SU-DHL-6 (cell line): ENCODE results near the gene LSR.

ENCODE experiments used
- H2AFZ ChIP-seq: fragments of 200-600 bp; sonication (generic); 2 replicates; pipeline ENCODE4 v1.6.1; 2014; ENCODE audit warnings: low read depth, mild to moderate bottlenecking, moderate library complexity, mixed read lengths, antibody characterized with exemption, low read length; ENCODE audit not compliant: severe bottlenecking
- H3F3A ChIP-seq: fragments of 200-600 bp; shearing (Covaris generic); 2 replicates; pipeline ENCODE4 v1.6.0; 2016; ENCODE audit warnings: antibody characterized with exemption, mild to moderate bottlenecking; ENCODE audit not compliant: insufficient read depth
- H3K27ac ChIP-seq: fragments of 200-600 bp; sonication (generic); 2 replicates; pipeline ENCODE4 v1.5.1; 2016; ENCODE audit warnings: low read depth, mild to moderate bottlenecking, low read length, moderate library complexity, mixed read lengths
- H3K27me3 ChIP-seq: fragments of 200-600 bp; sonication (generic), shearing (Covaris generic); 2 replicates; pipeline ENCODE4 v1.6.0; 2014; ENCODE audit warnings: mild to moderate bottlenecking, low read length
- H3K36me3 ChIP-seq: fragments of 200-600 bp; sonication (generic); 2 replicates; pipeline ENCODE4 v1.6.1; 2014; ENCODE audit warnings: mild to moderate bottlenecking, low read length, mixed read lengths
- H3K4me2 ChIP-seq: fragments of 300-600, 200-600 bp; shearing (Covaris generic), sonication (generic); 2 replicates; pipeline ENCODE4 v1.6.0; 2014; ENCODE audit warnings: low read length, low read depth, mild to moderate bottlenecking; ENCODE audit not compliant: poor library complexity, severe bottlenecking
- H3K4me3 ChIP-seq: fragments of 200-600 bp; sonication (generic); 2 replicates; pipeline ENCODE4 v1.5.1; 2014; ENCODE audit warnings: antibody characterized with exemption, low read length, mild to moderate bottlenecking, mixed read lengths; ENCODE audit not compliant: insufficient read depth, poor library complexity, severe bottlenecking
- H3K79me2 ChIP-seq: fragments of 200-600 bp; sonication (generic); 2 replicates; pipeline ENCODE4 v1.6.1; 2014; ENCODE audit warnings: mild to moderate bottlenecking, low read length, moderate library complexity; ENCODE audit not compliant: insufficient read depth
- H3K9ac ChIP-seq: fragments of 200-600 bp; sonication (generic); 2 replicates; pipeline ENCODE4 v1.7.0; 2014; ENCODE audit warnings: mild to moderate bottlenecking, low read length
- H3K9me2 ChIP-seq: fragments of 200-600 bp; sonication (generic); replicated peaks from 2 replicates; pipeline ENCODE4 v1.6.1; 2014; ENCODE audit warnings: low read length; ENCODE audit not compliant: insufficient read depth
- H3K9me3 ChIP-seq: fragments of 200-600 bp; sonication (generic); 2 replicates; pipeline ENCODE4 v1.6.1; 2014; ENCODE audit warnings: low read length, mixed read lengths; ENCODE audit not compliant: insufficient read depth
- H4K20me1 ChIP-seq: fragments of 200-600 bp; sonication (generic); 2 replicates; pipeline ENCODE4 v1.6.1; 2014; ENCODE audit warnings: low read depth, mild to moderate bottlenecking, antibody characterized with exemption, low read length, moderate library complexity, mixed read lengths
- EZH2phosphoT487 ChIP-seq: fragments of 200-600 bp; sonication (generic), shearing (Covaris generic); conservative IDR thresholded peaks from 2 replicates; pipeline ENCODE4 v1.6.1; 2018; ENCODE audit warnings: mild to moderate bottlenecking, antibody characterized with exemption, low read length, moderate library complexity, mixed read lengths
- TF ChIP-seq, protein P1 (sequence below): fragments of 200-600 bp; sonication (generic); IDR thresholded peaks from one replicate; pipeline ENCODE4 v1.5.1; 2017; ENCODE audit warnings: antibody characterized with exemption, mild to moderate bottlenecking, low read length, moderate library complexity; ENCODE audit not compliant: insufficient read depth, poor library complexity, severe bottlenecking

Gene LSR

DNA sequence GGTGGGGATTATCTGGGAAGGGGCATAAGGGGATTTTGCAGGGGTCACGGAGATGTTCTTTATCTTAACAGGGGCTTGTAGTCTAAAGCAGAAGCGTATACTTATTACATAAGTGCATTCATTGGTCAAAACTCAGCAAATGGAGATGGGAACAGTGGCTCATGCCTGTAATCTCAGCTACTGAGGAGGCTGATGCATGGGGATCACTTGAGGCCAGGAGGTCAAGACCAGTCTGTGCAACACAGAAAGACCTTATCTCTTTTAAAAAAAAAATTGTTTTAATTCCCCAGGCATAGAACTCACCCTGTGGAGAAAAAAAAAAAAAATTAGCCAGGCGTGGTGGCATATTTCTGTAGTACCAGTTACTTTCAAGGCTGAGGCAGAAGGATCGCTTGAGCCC, 39.2 kb upstream of the LSR start:
- no peak overlapping the region for H3K4me3 ChIP-seq

DNA sequence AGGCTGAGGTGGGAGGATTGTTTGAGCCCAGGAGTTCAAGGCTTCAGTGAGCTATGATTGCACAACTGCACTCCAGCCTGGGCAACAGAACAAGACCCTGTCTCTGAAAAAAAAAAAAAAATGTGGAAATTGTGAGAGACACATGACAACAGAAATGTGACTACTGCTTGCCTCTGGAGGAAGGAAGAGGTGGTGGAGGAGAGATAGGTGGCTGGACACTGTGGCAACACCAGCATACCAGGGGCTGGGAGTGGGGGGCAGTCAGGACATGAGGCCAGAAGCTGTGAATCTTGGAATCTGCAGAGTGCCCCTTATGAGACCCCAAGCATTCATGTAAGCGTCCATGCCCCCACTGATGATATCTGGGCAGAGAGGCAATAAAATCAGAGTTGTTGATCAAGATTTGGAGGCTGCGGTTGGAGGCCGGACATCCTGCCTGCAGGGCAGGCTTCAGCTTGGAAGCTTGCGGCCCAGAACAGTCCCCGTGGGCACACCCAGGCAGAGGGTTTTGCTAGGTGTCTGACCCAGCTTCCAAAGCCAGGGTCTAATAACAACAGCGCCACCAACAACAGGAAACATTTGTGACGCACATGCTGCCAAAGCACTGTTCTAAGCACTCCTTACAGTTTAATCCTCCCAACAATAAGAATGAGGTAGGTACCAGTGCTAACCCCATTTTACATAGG, 37.1 kb upstream of the LSR start:
- Histone ChIP-seq H4K20me1 (no peaks in the 10 kb centered on the region), H3K9me3 (no peaks in the 10 kb centered on the region), H2AFZ (peak overlapping the region; percentile 65), H3F3A (peaks cover 73% of the 10 kb centered on the region), H3K27ac (peak overlapping the region; percentile 95), H3K4me3 (no peak overlapping the region), H3K9ac (peak overlapping the region; percentile 39), H3K79me2 (no peaks in the 10 kb centered on the region), H3K4me2 (peak overlapping the region; percentile 68), H3K27me3 (no peaks in the 10 kb centered on the region), H3K36me3 (no peaks in the 10 kb centered on the region), H3K9me2 (no peaks in the 10 kb centered on the region)
- TF ChIP-seq EZH2phosphoT487, result no peak
- TF ChIP-seq, protein P1, sequence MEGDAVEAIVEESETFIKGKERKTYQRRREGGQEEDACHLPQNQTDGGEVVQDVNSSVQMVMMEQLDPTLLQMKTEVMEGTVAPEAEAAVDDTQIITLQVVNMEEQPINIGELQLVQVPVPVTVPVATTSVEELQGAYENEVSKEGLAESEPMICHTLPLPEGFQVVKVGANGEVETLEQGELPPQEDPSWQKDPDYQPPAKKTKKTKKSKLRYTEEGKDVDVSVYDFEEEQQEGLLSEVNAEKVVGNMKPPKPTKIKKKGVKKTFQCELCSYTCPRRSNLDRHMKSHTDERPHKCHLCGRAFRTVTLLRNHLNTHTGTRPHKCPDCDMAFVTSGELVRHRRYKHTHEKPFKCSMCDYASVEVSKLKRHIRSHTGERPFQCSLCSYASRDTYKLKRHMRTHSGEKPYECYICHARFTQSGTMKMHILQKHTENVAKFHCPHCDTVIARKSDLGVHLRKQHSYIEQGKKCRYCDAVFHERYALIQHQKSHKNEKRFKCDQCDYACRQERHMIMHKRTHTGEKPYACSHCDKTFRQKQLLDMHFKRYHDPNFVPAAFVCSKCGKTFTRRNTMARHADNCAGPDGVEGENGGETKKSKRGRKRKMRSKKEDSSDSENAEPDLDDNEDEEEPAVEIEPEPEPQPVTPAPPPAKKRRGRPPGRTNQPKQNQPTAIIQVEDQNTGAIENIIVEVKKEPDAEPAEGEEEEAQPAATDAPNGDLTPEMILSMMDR, result peak; percentile 19

More for the DNA sequence above, 39.2 kb upstream of the LSR start:
- Histone ChIP-seq H3K36me3 (no peaks in the 10 kb centered on the region), H4K20me1 (no peaks in the 10 kb centered on the region), H3K4me2 (peak overlapping the region; percentile 68), H3K27ac (peak overlapping the region; percentile 95), H3K9me2 (no peaks in the 10 kb centered on the region), H3F3A (peaks cover 70% of the 10 kb centered on the region), H3K9me3 (no peaks in the 10 kb centered on the region), H2AFZ (no peak overlapping the region), H3K9ac (no peak overlapping the region), H3K79me2 (no peaks in the 10 kb centered on the region), H3K27me3 (no peaks in the 10 kb centered on the region)
- TF ChIP-seq EZH2phosphoT487, result no peak
- TF ChIP-seq, protein P1, result no peak

DNA sequence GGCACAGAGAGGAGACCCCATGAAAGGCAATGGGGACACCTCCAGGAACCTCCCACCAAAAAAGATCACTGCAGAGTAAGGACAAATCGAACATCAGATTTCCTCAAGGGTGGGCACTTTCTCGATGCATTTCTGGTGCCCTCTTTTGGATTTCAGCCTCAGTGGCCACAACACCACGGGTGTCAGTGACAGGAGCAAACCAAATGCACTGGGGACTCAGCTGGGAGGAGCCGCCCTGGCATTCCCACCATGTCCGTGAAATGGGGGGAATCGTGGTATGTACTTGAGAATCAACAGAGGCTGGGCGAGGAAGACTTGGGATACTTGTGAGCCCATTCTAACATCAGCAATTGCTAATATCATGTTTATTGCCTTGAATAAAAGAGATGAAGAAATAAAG, 36.6 kb upstream of the LSR start:
- no peak for TF ChIP-seq EZH2phosphoT487
- TF ChIP-seq, protein P1, result no peak
- Histone ChIP-seq H3K36me3 (no peaks in the 10 kb centered on the region), H3K4me3 (no peak overlapping the region), H2AFZ (peak overlapping the region; percentile 65), H3K9ac (peak overlapping the region; percentile 39), H3K27ac (peak overlapping the region; percentile 95), H3K9me2 (no peaks in the 10 kb centered on the region), H4K20me1 (no peaks in the 10 kb centered on the region), H3K79me2 (no peaks in the 10 kb centered on the region), H3K27me3 (no peaks in the 10 kb centered on the region), H3K9me3 (no peaks in the 10 kb centered on the region), H3F3A (peaks cover 73% of the 10 kb centered on the region), H3K4me2 (peak overlapping the region; percentile 68)
